ENCODE measurements around the gene PLCB2.

Gene PLCB2

GRCh38 chr15:40307421-40308211, at the start of gene PLCB2:
TSS of gene PLCB2 (minus strand) at chr15:40307935. CDS start at chr15:40307672, 263 bp downstream.
- DNase-seq = peak; percentile 83

- no peak for DNase-seq
Measured at GRCh38 chr15:40357246-40357645, 49.5 kb upstream of the PLCB2 start.

- no peak for DNase-seq
Measured at GRCh38 chr15:40355976-40356585, 48.3 kb upstream of the PLCB2 start.

GRCh38 chr15:40354408-40355171, 46.9 kb upstream of the PLCB2 start:
- no peak for DNase-seq

- DNase-seq = no peak
Measured at GRCh38 chr15:40353697-40354096, 46.0 kb upstream of the PLCB2 start.

- no peak for DNase-seq
Measured at GRCh38 chr15:40352281-40352901, 44.7 kb upstream of the PLCB2 start.

- no peak for DNase-seq
Measured at GRCh38 chr15:40349163-40349562, 41.4 kb upstream of the PLCB2 start.

- no peak for DNase-seq
Measured at GRCh38 chr15:40348474-40348870, 40.7 kb upstream of the PLCB2 start.

GRCh38 chr15:40347559-40348473, 40.1 kb upstream of the PLCB2 start:
- no peak for DNase-seq

- no peak for DNase-seq
Measured at GRCh38 chr15:40346579-40347558, 39.1 kb upstream of the PLCB2 start.

GRCh38 chr15:40345867-40346578, 38.3 kb upstream of the PLCB2 start:
- DNase-seq = no peak

GRCh38 chr15:40345225-40345866, 37.6 kb upstream of the PLCB2 start:
- no peak for DNase-seq

GRCh38 chr15:40344631-40345120, 36.9 kb upstream of the PLCB2 start:
- peak; percentile 60 for DNase-seq

GRCh38 chr15:40344217-40344616, 36.5 kb upstream of the PLCB2 start:
- DNase-seq = no peak

- DNase-seq = peak; percentile 63
Measured at GRCh38 chr15:40343512-40343911, 35.8 kb upstream of the PLCB2 start.

- no peak for DNase-seq
Measured at GRCh38 chr15:40342416-40343320, 34.9 kb upstream of the PLCB2 start.

GRCh38 chr15:40340740-40341400, 33.1 kb upstream of the PLCB2 start, which contains the start of gene CCDC9B:
TSS of gene CCDC9B (minus strand) at chr15:40340939. CDS start at chr15:40340819, 120 bp downstream.
- DNase-seq = no peak
